H9 (cell line): ENCODE data around the gene GRID2. TPM values are rescaled to one million over a fixed set of nuclear protein-coding genes. Genes with fewer than 3 reads are reported as not detected.

Experiments
- DNase-seq: peaks from one replicate; pipeline ENCODE4 v3.0.0-alpha.2; 2017
- H2AFZ ChIP-seq: one replicate; pipeline ENCODE4 v1.6.1; 2013; ENCODE audit warnings: mild to moderate bottlenecking, low read length, control low read depth, moderate library complexity
- H2AK5ac ChIP-seq: 2 replicates; pipeline ENCODE4 v1.6.1; 2013; ENCODE audit warnings: low read length, control low read depth, mixed read lengths; ENCODE audit not compliant: insufficient read length
- H2BK120ac ChIP-seq: one replicate; pipeline ENCODE4 v1.6.1; 2013; ENCODE audit warnings: low read depth, mild to moderate bottlenecking, low read length, control low read depth, inconsistent platforms; ENCODE audit not compliant: poor library complexity, severe bottlenecking
- H2BK12ac ChIP-seq: 2 replicates; pipeline ENCODE4 v1.6.1; 2013; ENCODE audit warnings: low read length, control low read depth, mixed read lengths, low read depth; ENCODE audit not compliant: insufficient read length
- H2BK15ac ChIP-seq: 2 replicates; pipeline ENCODE4 v1.6.1; 2013; ENCODE audit warnings: low read depth, low read length, control low read depth
- H2BK20ac ChIP-seq: one replicate; pipeline ENCODE4 v1.6.1; 2013; ENCODE audit warnings: low read depth, mild to moderate bottlenecking, low read length, control low read depth, inconsistent platforms; ENCODE audit not compliant: poor library complexity, severe bottlenecking
- H2BK5ac ChIP-seq: 2 replicates; pipeline ENCODE4 v1.6.1; 2013; ENCODE audit warnings: low read length, control low read depth, mixed read lengths; ENCODE audit not compliant: insufficient read length
- H3K14ac ChIP-seq: 2 replicates; pipeline ENCODE4 v1.6.1; 2013; ENCODE audit warnings: low read length, control low read depth; ENCODE audit not compliant: insufficient read depth
- H3K18ac ChIP-seq: 2 replicates; pipeline ENCODE4 v1.6.1; 2013; ENCODE audit warnings: low read depth, mild to moderate bottlenecking, mixed read lengths, low read length, control low read depth; ENCODE audit not compliant: insufficient read length
- H3K23ac ChIP-seq: 2 replicates; pipeline ENCODE4 v1.6.1; 2013; ENCODE audit warnings: low read length, control low read depth, mixed read lengths, low read depth; ENCODE audit not compliant: insufficient read length
- H3K23me2 ChIP-seq: 2 replicates; pipeline ENCODE4 v1.6.1; 2013; ENCODE audit warnings: low read depth, mild to moderate bottlenecking, mixed read lengths, low read length, control low read depth; ENCODE audit not compliant: insufficient read length, poor library complexity, severe bottlenecking
- H3K27ac ChIP-seq: 2 replicates; pipeline ENCODE4 v1.5.1; 2013; ENCODE audit warnings: low read length, control low read depth, mixed read lengths, low read depth; ENCODE audit not compliant: insufficient read length
- H3K27me3 ChIP-seq: 2 replicates; pipeline ENCODE4 v1.6.1; 2013; ENCODE audit warnings: low read length, control low read depth, inconsistent platforms; ENCODE audit not compliant: insufficient read depth
- H3K4ac ChIP-seq: 2 replicates; pipeline ENCODE4 v1.6.1; 2013; ENCODE audit warnings: low read depth, mild to moderate bottlenecking, control low read depth, inconsistent platforms, low read length, moderate library complexity
- H3K4me1 ChIP-seq: 2 replicates; pipeline ENCODE4 v1.6.1; 2013; ENCODE audit warnings: low read length, control low read depth, inconsistent platforms; ENCODE audit not compliant: insufficient read depth
- H3K4me2 ChIP-seq: 2 replicates; pipeline ENCODE4 v1.6.1; 2013; ENCODE audit warnings: low read length, control low read depth, mixed read lengths; ENCODE audit not compliant: insufficient read length, insufficient read depth
- H3K56ac ChIP-seq: 2 replicates; pipeline ENCODE4 v1.6.1; 2013; ENCODE audit warnings: low read depth, mild to moderate bottlenecking, mixed read lengths, low read length, control low read depth; ENCODE audit not compliant: insufficient read length
- H3K79me1 ChIP-seq: 2 replicates; pipeline ENCODE4 v1.6.1; 2013; ENCODE audit warnings: low read depth, mild to moderate bottlenecking, moderate library complexity, low read length, control low read depth, inconsistent platforms; ENCODE audit not compliant: insufficient read depth, poor library complexity, severe bottlenecking
- H3K79me2 ChIP-seq: 2 replicates; pipeline ENCODE4 v1.6.1; 2013; ENCODE audit warnings: low read length, control low read depth, inconsistent platforms; ENCODE audit not compliant: insufficient read depth
- H3K9ac ChIP-seq: 2 replicates; pipeline ENCODE4 v1.6.1; 2013; ENCODE audit warnings: low read length, control low read depth, mixed read lengths; ENCODE audit not compliant: insufficient read length; ENCODE audit errors: extremely low read depth
- H3K9me3 ChIP-seq: one replicate; pipeline ENCODE4 v1.6.1; 2013; ENCODE audit warnings: low read depth, low read length, inconsistent platforms; ENCODE audit not compliant: control insufficient read depth
- H3T11ph ChIP-seq: one replicate; pipeline ENCODE4 v1.6.1; 2013; ENCODE audit warnings: mild to moderate bottlenecking, low read length, control low read depth, inconsistent platforms
- H4K20me1 ChIP-seq: one replicate; pipeline ENCODE4 v1.6.1; 2013; ENCODE audit not compliant: control insufficient read depth, insufficient read length, insufficient read depth
- H4K5ac ChIP-seq: 2 replicates; pipeline ENCODE4 v1.6.1; 2013; ENCODE audit warnings: low read depth, mild to moderate bottlenecking, mixed read lengths, low read length, control low read depth; ENCODE audit not compliant: insufficient read length
- H4K8ac ChIP-seq: replicated peaks from 2 replicates; pipeline ENCODE4 v1.6.1; 2013; ENCODE audit warnings: low read length, control low read depth, mixed read lengths, low read depth; ENCODE audit not compliant: insufficient read length
- H4K91ac ChIP-seq: 2 replicates; pipeline ENCODE4 v1.6.1; 2013; ENCODE audit warnings: low read depth, mild to moderate bottlenecking, moderate library complexity, mixed read lengths, low read length, control low read depth; ENCODE audit not compliant: insufficient read length
- H3K27ac Mint-ChIP-seq, 3 experiments: 2 replicates in 2 of 3; 3 replicates in 1 of 3; pipeline ENCODE4 v1.8.0; 2020 to 2021; ENCODE audit warnings: mixed read lengths in 3 of 3, mild to moderate bottlenecking in 1 of 3, moderate library complexity in 1 of 3
- H3K27me3 Mint-ChIP-seq: 2 replicates; pipeline ENCODE4 v1.8.0; 2021; ENCODE audit warnings: low read depth, mild to moderate bottlenecking, moderate library complexity, mixed read lengths
- H3K36me3 Mint-ChIP-seq, 3 experiments: 2 replicates in 2 of 3; 3 replicates in 1 of 3; pipeline ENCODE4 v1.8.0; 2020 to 2021; ENCODE audit warnings: low read depth in 3 of 3, mixed read lengths in 3 of 3; ENCODE audit not compliant: insufficient read depth in 1 of 3
- H3K4me1 Mint-ChIP-seq, 2 experiments: 2 replicates each; pipeline ENCODE4 v1.8.0; 2020; ENCODE audit warnings: mixed read lengths in 2 of 2
- H3K4me3 Mint-ChIP-seq, 2 experiments: 2 replicates in 1 of 2; 3 replicates in 1 of 2; pipeline ENCODE4 v1.8.0; 2020 to 2021; ENCODE audit warnings: mild to moderate bottlenecking in 2 of 2, mixed read lengths in 2 of 2, moderate library complexity in 1 of 2
- H3K9me3 Mint-ChIP-seq, 2 experiments: 2 replicates in 1 of 2; 3 replicates in 1 of 2; pipeline ENCODE4 v1.8.0; 2020; ENCODE audit warnings: mild to moderate bottlenecking in 2 of 2, mixed read lengths in 2 of 2, moderate library complexity in 1 of 2
- WGBS: extraction: QIAGEN DNeasy Blood & Tissue Kit; methylation state at CpG from one replicate; pipeline ENCODE4 v1.1.7; 2013; ENCODE audit warnings: missing lambda C conversion rate, low lambda C conversion rate, mixed read lengths; ENCODE audit not compliant: insufficient read length; ENCODE audit errors: extremely low coverage; 5-methylcytosine and 5-hydroxymethylcytosine counted together
- total RNA-seq: library from RNA; stranded (reverse); gene quantifications from 2 replicates; pipeline ENCODE4 v1.2.1, GENCODE V29; 2021
- TF ChIP-seq, protein P1 (sequence below): fragments of 200-600 bp; sonication (generic); conservative IDR thresholded peaks from 3 replicates; pipeline ENCODE4 v1.8.0; 2021; ENCODE audit warnings: antibody characterized with exemption, mild to moderate bottlenecking

GRID2 gene
- total RNA-seq, 1 experiment from 2014 or later, result 21.8 TPM

DNA sequence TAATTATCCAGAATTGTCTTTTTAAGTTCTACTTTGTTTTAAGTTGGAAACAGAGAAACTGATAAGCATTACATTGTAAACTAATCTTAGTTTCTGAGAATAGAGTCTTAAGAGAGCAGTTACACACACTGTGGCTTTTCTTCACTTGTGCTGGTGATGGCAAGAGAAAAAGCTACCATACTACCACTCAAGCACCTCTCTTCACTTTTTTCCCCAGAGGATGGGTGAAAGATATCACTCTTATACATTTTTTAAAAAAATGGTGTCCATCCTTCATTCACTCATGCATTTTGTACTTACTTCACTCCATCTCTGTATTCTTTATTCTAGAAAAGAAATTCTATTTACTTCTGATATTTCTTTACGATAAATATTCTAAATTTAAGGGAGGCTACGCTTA lies 42.5 kb upstream of the GRID2 start:
- H3K27me3 ChIP-seq, result no peaks in the 10 kb centered on the region
- Mint-ChIP-seq H3K27ac (no peak overlapping the region), H3K27me3 (peaks cover 6% of the 10 kb centered on the region; the same call in 1 of the 2 replicates), H3K9me3 (peaks cover 19 to 54% of the 10 kb centered on the region in 2 experiments), H3K4me1 (peaks cover 4% of the 10 kb centered on the region in 2 experiments; a peak in 2 of 4 replicates), H3K4me3 (no peak overlapping the region), H3K36me3 (peaks cover 77 to 98% (median 93%) of the 10 kb centered on the region in 3 experiments)
- no peak overlapping the region for H2BK5ac ChIP-seq
- no peak overlapping the region for H3K9ac ChIP-seq
- H4K20me1 ChIP-seq, result no peaks in the 10 kb centered on the region
- no peak for DNase-seq
- H2BK12ac ChIP-seq, result no peak overlapping the region
- no peak overlapping the region for H4K91ac ChIP-seq
- no peaks in the 10 kb centered on the region for H3K79me2 ChIP-seq
- TF ChIP-seq, protein P1, sequence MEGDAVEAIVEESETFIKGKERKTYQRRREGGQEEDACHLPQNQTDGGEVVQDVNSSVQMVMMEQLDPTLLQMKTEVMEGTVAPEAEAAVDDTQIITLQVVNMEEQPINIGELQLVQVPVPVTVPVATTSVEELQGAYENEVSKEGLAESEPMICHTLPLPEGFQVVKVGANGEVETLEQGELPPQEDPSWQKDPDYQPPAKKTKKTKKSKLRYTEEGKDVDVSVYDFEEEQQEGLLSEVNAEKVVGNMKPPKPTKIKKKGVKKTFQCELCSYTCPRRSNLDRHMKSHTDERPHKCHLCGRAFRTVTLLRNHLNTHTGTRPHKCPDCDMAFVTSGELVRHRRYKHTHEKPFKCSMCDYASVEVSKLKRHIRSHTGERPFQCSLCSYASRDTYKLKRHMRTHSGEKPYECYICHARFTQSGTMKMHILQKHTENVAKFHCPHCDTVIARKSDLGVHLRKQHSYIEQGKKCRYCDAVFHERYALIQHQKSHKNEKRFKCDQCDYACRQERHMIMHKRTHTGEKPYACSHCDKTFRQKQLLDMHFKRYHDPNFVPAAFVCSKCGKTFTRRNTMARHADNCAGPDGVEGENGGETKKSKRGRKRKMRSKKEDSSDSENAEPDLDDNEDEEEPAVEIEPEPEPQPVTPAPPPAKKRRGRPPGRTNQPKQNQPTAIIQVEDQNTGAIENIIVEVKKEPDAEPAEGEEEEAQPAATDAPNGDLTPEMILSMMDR, result no peak
- H4K5ac ChIP-seq, result no peak overlapping the region
- H3K27ac ChIP-seq, result no peak overlapping the region
- H2AFZ ChIP-seq, result no peak overlapping the region
- no peak overlapping the region for H2BK120ac ChIP-seq
- H3K9me3 ChIP-seq, result peaks cover 6% of the 10 kb centered on the region
- no CpG with 5 or more reads among the region's 2 CpGs for WGBS
- no peak overlapping the region for H3K56ac ChIP-seq
- H3K18ac ChIP-seq, result no peak overlapping the region
- H3K4ac ChIP-seq, result no peak overlapping the region
- H3K4me2 ChIP-seq, result no peak overlapping the region
- no peak overlapping the region for H4K8ac ChIP-seq
- no peaks in the 10 kb centered on the region for H3K23me2 ChIP-seq
- no peak overlapping the region for H2BK15ac ChIP-seq
- no peak overlapping the region for H3T11ph ChIP-seq
- no peak overlapping the region for H2AK5ac ChIP-seq
- no peaks in the 10 kb centered on the region for H3K4me1 ChIP-seq
- no peak overlapping the region for H3K14ac ChIP-seq
- H3K79me1 ChIP-seq, result no peaks in the 10 kb centered on the region
- no peak overlapping the region for H2BK20ac ChIP-seq
- H3K23ac ChIP-seq, result no peak overlapping the region
